Keratinocyte (primary cell): Measurements from ENCODE around the gene SPRTN. TPM values are rescaled to one million over a fixed set of nuclear protein-coding genes. Genes with fewer than 3 reads are reported as not detected.

ENCODE experiments used
- DNase-seq: peaks from one replicate; pipeline ENCODE4 v3.0.0-alpha.2; 2011; ENCODE audit warnings: low read depth, missing footprints, low spot score
- FAIRE-seq: peaks from 2 replicates; lab custom pipeline; 2011; peaks lifted over from hg19 to GRCh38; lab: Jason Lieb, UNC
- H2AFZ ChIP-seq: 2 replicates; pipeline ENCODE4 v1.6.0; 2012; ENCODE audit warnings: low read length, control low read depth, inconsistent platforms; ENCODE audit not compliant: control insufficient read depth
- H3K27ac ChIP-seq: 2 replicates; pipeline ENCODE4 v1.5.1; 2011; ENCODE audit warnings: low read length; ENCODE audit not compliant: control insufficient read depth, insufficient read depth
- H3K27me3 ChIP-seq: 3 replicates; pipeline ENCODE4 v1.6.0; 2011; ENCODE audit warnings: low read length; ENCODE audit not compliant: control insufficient read depth, insufficient read depth; ENCODE audit errors: extremely low read depth
- H3K36me3 ChIP-seq, 2 experiments: 2 replicates in 1 of 2; 3 replicates in 1 of 2; pipeline ENCODE4 v1.5.1; 2011; ENCODE audit warnings: low read length in 2 of 2, mild to moderate bottlenecking in 1 of 2; ENCODE audit not compliant: control insufficient read depth in 2 of 2, insufficient read depth in 2 of 2; ENCODE audit errors: extremely low read depth in 1 of 2
- H3K4me1 ChIP-seq: 3 replicates; pipeline ENCODE4 v1.5.1; 2011; ENCODE audit warnings: low read length; ENCODE audit not compliant: control insufficient read depth, insufficient read depth; ENCODE audit errors: extremely low read depth
- H3K4me2 ChIP-seq: 3 replicates; pipeline ENCODE4 v1.6.0; 2011; ENCODE audit warnings: low read depth, low read length; ENCODE audit not compliant: control insufficient read depth, insufficient read depth; ENCODE audit errors: extremely low read depth
- H3K4me3 ChIP-seq, 3 experiments: fragments of 200-600 bp in 1 of 3; sonication (generic) in 1 of 3; 2 replicates in 2 of 3; 3 replicates in 1 of 3; pipeline ENCODE4 v1.5.1; 2011 to 2016; ENCODE audit warnings: low read length in 3 of 3, mild to moderate bottlenecking in 3 of 3, control low read depth in 2 of 3, inconsistent platforms in 1 of 3, low read depth in 1 of 3, mixed read lengths in 1 of 3, mixed run types in 1 of 3, moderate library complexity in 1 of 3; ENCODE audit not compliant: control insufficient read depth in 2 of 3, insufficient read depth in 2 of 3; ENCODE audit errors: extremely low read depth in 1 of 3
- H3K79me2 ChIP-seq: 2 replicates; pipeline ENCODE4 v1.6.0; 2012; ENCODE audit warnings: low read length; ENCODE audit not compliant: control insufficient read depth, insufficient read depth
- H3K9ac ChIP-seq: 3 replicates; pipeline ENCODE4 v1.6.0; 2011; ENCODE audit warnings: low read length; ENCODE audit not compliant: control insufficient read depth, insufficient read depth; ENCODE audit errors: extremely low read depth
- H3K9me1 ChIP-seq: 3 replicates; pipeline ENCODE4 v1.6.0; 2011; ENCODE audit warnings: low read length; ENCODE audit not compliant: control insufficient read depth, insufficient read depth; ENCODE audit errors: extremely low read depth
- H3K9me3 ChIP-seq: 2 replicates; pipeline ENCODE4 v1.5.1; 2012; ENCODE audit warnings: low read depth, low read length; ENCODE audit not compliant: control insufficient read depth
- H4K20me1 ChIP-seq: 3 replicates; pipeline ENCODE4 v1.6.0; 2011; ENCODE audit warnings: low read length; ENCODE audit not compliant: control insufficient read depth, insufficient read depth; ENCODE audit errors: extremely low read depth
- EZH2 ChIP-seq: IDR thresholded peaks from one replicate; pipeline ENCODE4 v1.6.1; 2012; ENCODE audit warnings: inconsistent platforms, mild to moderate bottlenecking, low read length, moderate library complexity
- dilution Hi-C: fragments of 300-500 bp; cut with MboI; formaldehyde crosslinking; loops from one replicate; pipeline ENCODE4 v1.7.0; 2020; ENCODE audit warnings: low sequenced_read_pairs; ENCODE audit not compliant: extremely low pct_ligation_motif_present
- polyA plus RNA-seq, 5 experiments: library from polyadenylated mRNA; depleted of rRNA in 3 of 5; stranded (reverse) in 3 of 5; stranded (forward) in 1 of 5; unstranded in 1 of 5; fragments of >200 nt; gene quantifications; 1 replicate in 1 of 5; 2 replicates in 3 of 5; 3 replicates in 1 of 5; pipeline versions ENCODE4 v1.2.1 to v1.2.3, GENCODE V29; 2011 to 2012; ENCODE audit warnings: missing spikeins in 2 of 5, low read depth in 1 of 5, low replicate concordance in 1 of 5
- TF ChIP-seq, protein P1 (sequence below), 3 experiments: IDR thresholded peaks in 1 of 3; conservative IDR thresholded peaks in 1 of 3; optimal IDR thresholded peaks in 1 of 3; 2 replicates in 2 of 3; 3 replicates in 1 of 3; pipeline versions ENCODE3 to v1.5.1; 2011; ENCODE audit warnings: low read length in 3 of 3, mild to moderate bottlenecking in 3 of 3, moderate library complexity in 2 of 3, control low read depth in 1 of 3, inconsistent platforms in 1 of 3; ENCODE audit not compliant: insufficient read depth in 2 of 3; ENCODE audit errors: extremely low read depth in 1 of 3

Gene SPRTN
- polyA plus RNA-seq, 1 donor (not counting 4 experiments of a cell fraction or from before 2014, with no cell fraction given) = 17.4 TPM

DNA sequence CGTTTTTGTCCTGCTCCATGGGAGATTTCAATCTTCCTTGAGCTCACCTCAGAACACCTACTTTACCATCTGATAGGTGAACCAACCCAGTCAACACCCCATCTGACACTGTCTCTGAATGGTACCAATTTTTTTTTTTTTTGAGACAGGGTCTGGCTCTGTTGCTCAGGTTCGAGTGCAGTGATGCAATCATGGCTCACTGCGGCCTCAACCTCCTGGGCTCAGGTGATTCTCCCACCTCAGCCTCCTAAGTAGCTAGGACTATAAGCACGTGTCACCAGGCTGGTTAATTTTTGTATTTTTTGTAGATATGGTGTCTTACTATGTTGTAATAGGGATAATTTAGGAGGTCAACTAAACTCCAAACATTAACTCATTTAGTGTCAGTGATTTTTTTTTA lies 36.3 kb downstream of the SPRTN start:
- Histone ChIP-seq H3K4me3 (no peak overlapping the region), H3K9me3 (no peaks in the 10 kb centered on the region), H3K27ac (no peak overlapping the region), H3K9ac (no peak overlapping the region), H2AFZ (no peak overlapping the region), H3K9me1 (no peaks in the 10 kb centered on the region), H3K4me2 (no peak overlapping the region), H3K27me3 (no peaks in the 10 kb centered on the region), H4K20me1 (no peaks in the 10 kb centered on the region), H3K4me1 (peaks cover 10% of the 10 kb centered on the region), H3K36me3 (peaks cover 0 to 2% of the 10 kb centered on the region in 2 experiments), H3K79me2 (peaks cover 32% of the 10 kb centered on the region)
- DNase-seq = no peak
- TF ChIP-seq, protein P1, sequence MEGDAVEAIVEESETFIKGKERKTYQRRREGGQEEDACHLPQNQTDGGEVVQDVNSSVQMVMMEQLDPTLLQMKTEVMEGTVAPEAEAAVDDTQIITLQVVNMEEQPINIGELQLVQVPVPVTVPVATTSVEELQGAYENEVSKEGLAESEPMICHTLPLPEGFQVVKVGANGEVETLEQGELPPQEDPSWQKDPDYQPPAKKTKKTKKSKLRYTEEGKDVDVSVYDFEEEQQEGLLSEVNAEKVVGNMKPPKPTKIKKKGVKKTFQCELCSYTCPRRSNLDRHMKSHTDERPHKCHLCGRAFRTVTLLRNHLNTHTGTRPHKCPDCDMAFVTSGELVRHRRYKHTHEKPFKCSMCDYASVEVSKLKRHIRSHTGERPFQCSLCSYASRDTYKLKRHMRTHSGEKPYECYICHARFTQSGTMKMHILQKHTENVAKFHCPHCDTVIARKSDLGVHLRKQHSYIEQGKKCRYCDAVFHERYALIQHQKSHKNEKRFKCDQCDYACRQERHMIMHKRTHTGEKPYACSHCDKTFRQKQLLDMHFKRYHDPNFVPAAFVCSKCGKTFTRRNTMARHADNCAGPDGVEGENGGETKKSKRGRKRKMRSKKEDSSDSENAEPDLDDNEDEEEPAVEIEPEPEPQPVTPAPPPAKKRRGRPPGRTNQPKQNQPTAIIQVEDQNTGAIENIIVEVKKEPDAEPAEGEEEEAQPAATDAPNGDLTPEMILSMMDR (optimal IDR thresholded peaks at IDR 0.05 in 1 of 3, IDR thresholded peaks at IDR 0.05 in 1 of 3, conservative IDR thresholded peaks at IDR 0.05 in 1 of 3; ENCODE audit: extremely low read depth in 1 of 3, insufficient read depth in 2 of 3, low read length in 3 of 3) = no peak
- no peak for TF ChIP-seq EZH2
- FAIRE-seq = no peak
- dilution Hi-C loops = no loop called here

DNA sequence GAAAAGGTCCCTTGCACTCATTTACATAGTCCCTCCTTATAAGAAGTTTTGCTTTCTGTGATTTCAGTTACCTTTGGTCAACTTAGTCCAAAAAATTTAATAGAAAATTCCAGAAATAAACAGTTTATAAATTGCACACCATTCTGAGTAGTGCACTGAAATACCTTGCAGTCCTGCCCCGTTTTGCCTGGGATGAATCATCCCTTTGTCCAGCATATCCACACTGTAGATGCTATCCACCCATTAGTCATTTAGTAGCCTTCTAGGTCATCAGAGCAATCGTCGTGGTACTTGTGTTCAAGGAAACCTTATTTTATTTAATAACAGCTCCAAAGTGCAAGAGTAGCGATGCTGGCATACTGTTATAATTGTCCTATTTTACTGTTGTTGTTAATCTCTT lies 38.0 kb downstream of the SPRTN start:
- Histone ChIP-seq H3K27ac (no peak overlapping the region), H3K4me1 (peaks cover 10% of the 10 kb centered on the region), H4K20me1 (no peaks in the 10 kb centered on the region), H3K27me3 (no peaks in the 10 kb centered on the region), H3K9ac (no peak overlapping the region), H2AFZ (no peak overlapping the region), H3K4me2 (no peak overlapping the region), H3K36me3 (no peaks in the 10 kb centered on the region), H3K4me3 (no peak overlapping the region), H3K9me1 (no peaks in the 10 kb centered on the region), H3K9me3 (no peaks in the 10 kb centered on the region), H3K79me2 (peaks cover 42% of the 10 kb centered on the region)
- dilution Hi-C loops = no loop called here
- no peak for DNase-seq
- TF ChIP-seq, protein P1 (optimal IDR thresholded peaks at IDR 0.05 in 1 of 3, IDR thresholded peaks at IDR 0.05 in 1 of 3, conservative IDR thresholded peaks at IDR 0.05 in 1 of 3; ENCODE audit: extremely low read depth in 1 of 3, insufficient read depth in 2 of 3, low read length in 3 of 3) = no peak
- TF ChIP-seq EZH2 = no peak
- FAIRE-seq = no peak
